ENCODE results near the gene CTCF.

The CTCF gene

DNA sequence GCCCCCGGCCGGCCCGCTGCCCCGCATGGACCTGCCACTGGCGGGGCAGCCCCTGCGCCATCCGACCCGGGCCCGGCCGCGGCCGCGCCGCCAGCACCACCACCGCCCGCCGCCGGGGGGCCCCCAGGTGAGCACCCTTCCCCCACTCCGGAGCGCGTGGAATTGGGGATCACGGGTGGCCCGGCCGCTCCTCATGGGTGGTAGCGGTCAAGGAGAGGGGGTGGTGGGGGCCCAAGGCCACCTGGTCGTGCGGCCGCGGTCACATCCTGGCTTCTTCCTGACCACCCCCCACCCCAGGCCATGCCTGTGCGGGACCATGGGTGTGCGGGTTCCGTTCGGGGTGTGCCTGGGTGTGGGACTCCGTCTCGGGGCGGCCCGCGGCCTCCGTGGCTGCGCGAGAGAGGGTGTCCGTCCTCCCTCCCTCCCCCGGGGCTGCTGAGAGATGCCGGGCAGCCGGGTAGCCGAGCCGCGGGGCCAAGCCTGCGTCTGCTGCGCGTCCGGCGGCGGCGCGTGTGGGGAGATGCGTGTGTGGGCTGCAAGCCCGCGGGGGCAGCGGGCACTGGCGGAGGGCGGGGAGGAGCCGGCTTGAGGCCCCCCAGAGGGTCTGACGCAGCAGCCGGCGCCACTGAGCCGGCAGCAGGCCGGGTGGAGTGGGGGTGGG, 90.9 kb downstream of the CTCF start:
- no peaks in the 10 kb centered on the region for H3K27me3 ChIP-seq (ENCODE audit: insufficient read depth, low read length, poor library complexity, severe bottlenecking)
- no peaks in the 10 kb centered on the region for H3K9me2 ChIP-seq (replicated peaks; ENCODE audit: low read depth, low read length)
- H3F3A ChIP-seq (ENCODE audit: low read depth), result no peaks in the 10 kb centered on the region
- H3K36me3 ChIP-seq (ENCODE audit: insufficient read depth, low read length), result peaks cover 78% of the 10 kb centered on the region; the same call in 1 of the 2 replicates
- H3K79me2 ChIP-seq (ENCODE audit: insufficient read depth, low read length), result peaks cover 35% of the 10 kb centered on the region; the same call in 1 of the 2 replicates
- H3K9ac ChIP-seq (ENCODE audit: low read depth, low read length, poor library complexity, severe bottlenecking), result no peak overlapping the region
- no peak overlapping the region for H3K4me2 ChIP-seq (ENCODE audit: low read depth, low read length, poor library complexity, severe bottlenecking)
- no peak overlapping the region for H3K4me3 ChIP-seq (ENCODE audit: low read length, poor library complexity, severe bottlenecking)
- no peaks in the 10 kb centered on the region for H3K4me1 ChIP-seq (ENCODE audit: insufficient read depth, low read length, poor library complexity, severe bottlenecking)
- H2AFZ ChIP-seq (ENCODE audit: low read length), result no peak overlapping the region
- H4K20me1 ChIP-seq (ENCODE audit: insufficient read depth, low read length, poor library complexity, severe bottlenecking), result peaks cover 19% of the 10 kb centered on the region
- H3K9me3 ChIP-seq (ENCODE audit: insufficient read depth, low read depth, low read length), result no peaks in the 10 kb centered on the region
- TF ChIP-seq EZH2phosphoT487 (IDR thresholded peaks at IDR 0.05; ENCODE audit: borderline replicate concordance), result no peak
- TF ChIP-seq, protein P1, sequence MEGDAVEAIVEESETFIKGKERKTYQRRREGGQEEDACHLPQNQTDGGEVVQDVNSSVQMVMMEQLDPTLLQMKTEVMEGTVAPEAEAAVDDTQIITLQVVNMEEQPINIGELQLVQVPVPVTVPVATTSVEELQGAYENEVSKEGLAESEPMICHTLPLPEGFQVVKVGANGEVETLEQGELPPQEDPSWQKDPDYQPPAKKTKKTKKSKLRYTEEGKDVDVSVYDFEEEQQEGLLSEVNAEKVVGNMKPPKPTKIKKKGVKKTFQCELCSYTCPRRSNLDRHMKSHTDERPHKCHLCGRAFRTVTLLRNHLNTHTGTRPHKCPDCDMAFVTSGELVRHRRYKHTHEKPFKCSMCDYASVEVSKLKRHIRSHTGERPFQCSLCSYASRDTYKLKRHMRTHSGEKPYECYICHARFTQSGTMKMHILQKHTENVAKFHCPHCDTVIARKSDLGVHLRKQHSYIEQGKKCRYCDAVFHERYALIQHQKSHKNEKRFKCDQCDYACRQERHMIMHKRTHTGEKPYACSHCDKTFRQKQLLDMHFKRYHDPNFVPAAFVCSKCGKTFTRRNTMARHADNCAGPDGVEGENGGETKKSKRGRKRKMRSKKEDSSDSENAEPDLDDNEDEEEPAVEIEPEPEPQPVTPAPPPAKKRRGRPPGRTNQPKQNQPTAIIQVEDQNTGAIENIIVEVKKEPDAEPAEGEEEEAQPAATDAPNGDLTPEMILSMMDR (conservative IDR thresholded peaks at IDR 0.05; ENCODE audit: low read length), result no peak

DNA sequence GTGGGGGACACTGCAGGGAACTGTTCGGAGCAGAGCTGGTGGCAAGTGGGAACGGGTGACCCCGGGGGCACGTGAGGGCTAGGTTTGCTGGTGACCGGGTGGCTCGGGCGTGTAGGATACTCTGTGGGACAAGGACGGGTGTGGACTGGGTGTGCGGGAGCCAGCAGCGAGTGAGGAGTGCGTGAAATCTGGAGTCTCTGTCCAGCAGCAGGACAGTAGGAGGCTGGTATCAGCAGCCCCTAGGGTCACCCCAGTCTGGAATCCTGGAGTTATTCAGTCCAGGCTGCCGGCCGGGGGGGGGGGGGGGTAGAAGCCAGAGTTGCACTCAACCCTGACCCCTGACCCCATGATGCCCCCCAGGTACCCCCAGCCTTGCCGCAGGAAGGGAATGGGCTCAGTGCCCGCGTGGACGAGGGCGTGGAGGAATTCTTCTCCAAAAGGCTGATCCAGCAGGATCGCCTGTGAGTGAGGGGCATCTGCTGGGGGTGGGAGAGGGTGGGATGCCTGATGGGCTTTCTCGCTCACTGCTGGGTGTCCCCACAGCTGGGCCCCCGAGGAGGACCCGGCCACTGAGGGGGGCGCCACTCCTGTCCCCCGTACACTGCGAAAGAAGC, 91.6 kb downstream of the CTCF start:
- Histone ChIP-seq H3K4me2 (ENCODE audit: low read depth, low read length, poor library complexity, severe bottlenecking) (no peak overlapping the region), H3K9ac (ENCODE audit: low read depth, low read length, poor library complexity, severe bottlenecking) (no peak overlapping the region)
- no peak for TF ChIP-seq EZH2phosphoT487 (IDR thresholded peaks at IDR 0.05; ENCODE audit: borderline replicate concordance)
- TF ChIP-seq, protein P1 (conservative IDR thresholded peaks at IDR 0.05; ENCODE audit: low read length), result no peak

DNA sequence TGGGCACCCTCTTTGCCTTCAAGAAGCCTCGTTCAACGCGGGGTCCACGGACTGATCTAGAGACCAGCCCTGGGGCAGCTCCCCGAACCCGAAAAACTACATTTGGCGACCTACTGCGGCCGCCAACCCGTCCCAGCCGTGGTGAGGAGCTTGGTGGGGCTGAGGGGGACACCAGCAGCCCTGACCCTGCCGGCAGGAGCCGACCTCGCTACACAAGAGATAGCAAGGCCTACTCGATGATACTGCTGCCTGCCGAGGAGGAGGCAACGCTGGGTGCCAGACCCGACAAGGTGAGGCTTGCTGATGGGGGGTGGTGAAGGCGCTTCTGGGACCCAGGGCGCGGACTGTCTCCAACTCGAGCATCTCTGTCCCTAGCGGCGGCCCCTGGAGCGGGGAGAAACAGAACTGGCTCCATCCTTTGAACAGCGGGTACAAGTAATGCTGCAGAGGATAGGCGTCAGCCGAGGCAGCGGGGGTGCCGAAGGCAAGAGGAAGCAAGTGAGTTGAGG, 92.1 kb downstream of the CTCF start:
- no peak overlapping the region for H3K9ac ChIP-seq (ENCODE audit: low read depth, low read length, poor library complexity, severe bottlenecking)
- H3K4me2 ChIP-seq (ENCODE audit: low read depth, low read length, poor library complexity, severe bottlenecking), result no peak overlapping the region
- no peak for TF ChIP-seq EZH2phosphoT487 (IDR thresholded peaks at IDR 0.05; ENCODE audit: borderline replicate concordance)
- TF ChIP-seq, protein P1 (conservative IDR thresholded peaks at IDR 0.05; ENCODE audit: low read length), result no peak

More for the DNA sequence above, 91.6 kb downstream of the CTCF start:
- Histone ChIP-seq H3K9me3 (ENCODE audit: insufficient read depth, low read depth, low read length) (no peaks in the 10 kb centered on the region), H3K79me2 (ENCODE audit: insufficient read depth, low read length) (peaks cover 31% of the 10 kb centered on the region; the same call in 1 of the 2 replicates), H3K4me1 (ENCODE audit: insufficient read depth, low read length, poor library complexity, severe bottlenecking) (peaks cover 3% of the 10 kb centered on the region), H3K36me3 (ENCODE audit: insufficient read depth, low read length) (peaks cover 75% of the 10 kb centered on the region; the same call in 1 of the 2 replicates), H3K4me3 (ENCODE audit: low read length, poor library complexity, severe bottlenecking) (no peak overlapping the region), H3K27me3 (ENCODE audit: insufficient read depth, low read length, poor library complexity, severe bottlenecking) (no peaks in the 10 kb centered on the region), H3F3A (ENCODE audit: low read depth) (no peaks in the 10 kb centered on the region), H3K9me2 (replicated peaks; ENCODE audit: low read depth, low read length) (no peaks in the 10 kb centered on the region), H2AFZ (ENCODE audit: low read length) (no peak overlapping the region), H4K20me1 (ENCODE audit: insufficient read depth, low read length, poor library complexity, severe bottlenecking) (peaks cover 25% of the 10 kb centered on the region)

More for the DNA sequence above, 92.1 kb downstream of the CTCF start:
- Histone ChIP-seq H3K27me3 (ENCODE audit: insufficient read depth, low read length, poor library complexity, severe bottlenecking) (no peaks in the 10 kb centered on the region), H3K79me2 (ENCODE audit: insufficient read depth, low read length) (peaks cover 31% of the 10 kb centered on the region; the same call in 1 of the 2 replicates), H4K20me1 (ENCODE audit: insufficient read depth, low read length, poor library complexity, severe bottlenecking) (peaks cover 27% of the 10 kb centered on the region), H3K36me3 (ENCODE audit: insufficient read depth, low read length) (peaks cover 69% of the 10 kb centered on the region; the same call in 1 of the 2 replicates), H3F3A (ENCODE audit: low read depth) (no peaks in the 10 kb centered on the region), H3K9me3 (ENCODE audit: insufficient read depth, low read depth, low read length) (no peaks in the 10 kb centered on the region), H3K9me2 (replicated peaks; ENCODE audit: low read depth, low read length) (no peaks in the 10 kb centered on the region), H3K4me3 (ENCODE audit: low read length, poor library complexity, severe bottlenecking) (no peak overlapping the region), H3K4me1 (ENCODE audit: insufficient read depth, low read length, poor library complexity, severe bottlenecking) (peaks cover 9% of the 10 kb centered on the region), H2AFZ (ENCODE audit: low read length) (no peak overlapping the region)
